Peyer's patch (tissue), 4 donors: ENCODE data around the gene FAM151A. TPM values are rescaled to one million over a fixed set of nuclear protein-coding genes. Genes with fewer than 3 reads are reported as not detected.

Source experiments
- DNase-seq, 3 donors: peaks; one replicate each; pipeline ENCODE4 v3.0.0-alpha.2; 2017 to 2019
- H3K27ac ChIP-seq, 4 donors: fragments of 200-600 bp; sonication (generic); one replicate each; pipeline ENCODE4 v1.5.1; 2016 to 2019
- H3K27me3 ChIP-seq, 2 donors: fragments of 200-600 bp; sonication (generic); one replicate each; pipeline ENCODE4 v1.5.1; 2019
- H3K36me3 ChIP-seq, 3 donors: fragments of 200-600 bp; sonication (generic); one replicate each; pipeline ENCODE4 v1.5.1; 2016 to 2019
- H3K4me1 ChIP-seq, 4 donors: fragments of 200-600 bp; sonication (generic); one replicate each; pipeline ENCODE4 v1.5.1; 2016 to 2019
- H3K4me3 ChIP-seq, 4 donors: fragments of 200-600 bp; sonication (generic); 1 replicate in 3 of 4; 2 replicates in 1 of 4; pipeline ENCODE4 v1.5.1; 2016 to 2019; ENCODE audit warnings: mild to moderate bottlenecking in 1 of 4
- H3K9me3 ChIP-seq, 4 donors: fragments of 200-600 bp; sonication (generic); one replicate each; pipeline ENCODE4 v1.5.1; 2016 to 2019; ENCODE audit warnings: mild to moderate bottlenecking in 1 of 4
- CTCF ChIP-seq, 6 experiments: fragments of 450-650 bp in 4 of 6; fragments of 200-600 bp in 2 of 6; sonication (generic) in 1 of 6; IDR thresholded peaks; one replicate each; pipeline ENCODE4 v1.5.1; 2017 to 2019; ENCODE audit warnings: antibody characterized with exemption in 6 of 6, mild to moderate bottlenecking in 3 of 6, moderate library complexity in 1 of 6
- POLR2A ChIP-seq, 2 donors: fragments of 450-650 bp; IDR thresholded peaks; one replicate each; pipeline ENCODE4 v1.5.1; 2017; ENCODE audit warnings: antibody characterized with exemption in 2 of 2, mild to moderate bottlenecking in 2 of 2, moderate library complexity in 2 of 2
- total RNA-seq, 4 donors: library from RNA; depleted of rRNA; stranded (reverse); fragments of >200 nt; gene quantifications; one replicate each; pipeline ENCODE4 v1.1.0, GENCODE V29; 2016

The FAM151A gene
- total RNA-seq: 1,000 to 10,000 TPM in 1 of 4 donors, 100 to 1,000 TPM in 1, 10 to 100 TPM in 2; 15.7 to 1,128 (median 174) TPM

GRCh38 chr1:54623216-54624007, at the start of gene FAM151A:
Gene FAM151A (minus strand): TSS chr1:54623525. CDS start chr1:54623395, 130 bp downstream.
- H3K4me3 ChIP-seq: peak within 1 kb of the TSS in 1 of 4 donors; percentile 29

GRCh38 chr1:54671985-54672608, 48.8 kb upstream of the FAM151A start:
- Histone ChIP-seq H3K36me3 (peaks cover 0 to 9% (median 0%) of the 10 kb centered on the region in 3 donors), H3K4me3 (no peak overlapping the region), H3K9me3 (no peaks in the 10 kb centered on the region), H3K27ac (no peak overlapping the region), H3K27me3 (no peaks in the 10 kb centered on the region), H3K4me1 (no peaks in the 10 kb centered on the region)
- DNase-seq: peak; percentile 24 to 81 (median 66)
- no peak for TF ChIP-seq POLR2A (IDR thresholded peaks at IDR 0.05)
- TF ChIP-seq CTCF (IDR thresholded peaks at IDR 0.05): peak; percentile 53 to 98 (median 80)

More at GRCh38 chr1:54623216-54624007, at the start of gene FAM151A:
- Histone ChIP-seq H3K4me1 (peaks cover 0 to 10% (median 0%) of the 10 kb centered on the region in 4 donors), H3K36me3 (peaks cover 0 to 1% (median 0%) of the 10 kb centered on the region in 3 donors), H3K27me3 (no peaks in the 10 kb centered on the region), H3K9me3 (no peaks in the 10 kb centered on the region), H3K27ac (peak within 1 kb of the TSS in 3 of 4 donors; percentile 59 to 86 (median 80))
- DNase-seq: peak in 2 of 3 donors; percentile 68 to 82
- TF ChIP-seq CTCF (IDR thresholded peaks at IDR 0.05) (no peak), POLR2A (IDR thresholded peaks at IDR 0.05) (peak in 1 of 2 donors; percentile 36)

GRCh38 chr1:54668567-54668966, 45.2 kb upstream of the FAM151A start:
- Histone ChIP-seq H3K4me1 (no peaks in the 10 kb centered on the region), H3K27ac (no peak overlapping the region), H3K4me3 (no peak overlapping the region), H3K9me3 (no peaks in the 10 kb centered on the region), H3K36me3 (peaks cover 0 to 2% (median 0%) of the 10 kb centered on the region in 3 donors), H3K27me3 (no peaks in the 10 kb centered on the region)
- DNase-seq: no peak
- TF ChIP-seq CTCF (IDR thresholded peaks at IDR 0.05) (no peak), POLR2A (IDR thresholded peaks at IDR 0.05) (no peak)

- Histone ChIP-seq H3K36me3 (no peaks in the 10 kb centered on the region), H3K4me1 (no peaks in the 10 kb centered on the region), H3K4me3 (no peak overlapping the region), H3K9me3 (no peaks in the 10 kb centered on the region), H3K27ac (no peak overlapping the region), H3K27me3 (no peaks in the 10 kb centered on the region)
- DNase-seq: no peak
- no peak for TF ChIP-seq CTCF (IDR thresholded peaks at IDR 0.05)
- no peak for TF ChIP-seq POLR2A (IDR thresholded peaks at IDR 0.05)
Observed at GRCh38 chr1:54667797-54668196, 44.5 kb upstream of the FAM151A start.

- H3K4me3 ChIP-seq: no peak overlapping the region
- H3K4me1 ChIP-seq: no peaks in the 10 kb centered on the region
- H3K36me3 ChIP-seq: no peaks in the 10 kb centered on the region
- TF ChIP-seq POLR2A (IDR thresholded peaks at IDR 0.05) (no peak), CTCF (IDR thresholded peaks at IDR 0.05) (no peak)
- no peak overlapping the region for H3K27ac ChIP-seq
- no peaks in the 10 kb centered on the region for H3K9me3 ChIP-seq
- no peak for DNase-seq
- H3K27me3 ChIP-seq: no peaks in the 10 kb centered on the region
Observed at GRCh38 chr1:54666333-54666732, 43.0 kb upstream of the FAM151A start.
